ENCODE measurements around the gene SYCP2L.
"Not testable (repeated sequence)": the region's sequence is repeated elsewhere in the genome, so short reads cannot be mapped to it uniquely, and the experiment has no call there.

Gene SYCP2L

GRCh38 chr6:10886691-10887502, at the start of gene SYCP2L:
Gene SYCP2L, plus strand, starts transcription at chr6:10887052. Its CDS starts 75 bp downstream, at chr6:10887127.
- peak; percentile 40 for DNase-seq

- DNase-seq, result no peak
These were observed 49.2 kb upstream of the SYCP2L start for GRCh38 chr6:10837622-10837994.

- peak; percentile 87 for DNase-seq
These were observed 48.7 kb upstream of the SYCP2L start, which contains the start of gene MAK for GRCh38 chr6:10837995-10838793. Gene MAK, minus strand, starts transcription at chr6:10838539. Its CDS starts 7,891 bp downstream, at chr6:10830648.

DNA sequence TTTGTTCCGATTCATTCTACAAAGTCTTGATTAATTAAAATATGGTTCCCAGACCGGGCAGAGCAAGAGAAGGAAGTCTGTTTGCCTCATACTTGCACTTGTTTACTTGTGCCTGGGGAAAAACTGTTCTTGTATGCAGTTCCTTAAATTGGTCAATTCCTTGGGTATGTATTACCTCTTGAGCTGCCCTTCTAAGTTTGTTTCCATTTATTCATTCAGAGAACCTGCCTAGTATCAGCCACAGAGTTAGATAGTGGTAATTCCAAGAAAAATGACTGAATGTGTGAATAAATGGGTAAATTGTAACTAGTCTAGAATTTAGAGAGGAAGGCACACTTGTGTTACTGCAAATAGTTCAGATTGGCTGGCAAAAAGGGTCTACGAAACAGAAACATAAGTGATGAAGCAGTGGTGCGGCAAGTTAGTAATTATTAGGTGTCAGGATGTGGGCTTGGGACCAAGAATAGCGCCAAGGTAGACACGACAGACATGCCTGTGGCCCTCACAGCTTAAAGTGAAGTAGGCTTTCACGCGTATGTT, 48.0 kb upstream of the SYCP2L start:
- DNase-seq, result no peak

DNA sequence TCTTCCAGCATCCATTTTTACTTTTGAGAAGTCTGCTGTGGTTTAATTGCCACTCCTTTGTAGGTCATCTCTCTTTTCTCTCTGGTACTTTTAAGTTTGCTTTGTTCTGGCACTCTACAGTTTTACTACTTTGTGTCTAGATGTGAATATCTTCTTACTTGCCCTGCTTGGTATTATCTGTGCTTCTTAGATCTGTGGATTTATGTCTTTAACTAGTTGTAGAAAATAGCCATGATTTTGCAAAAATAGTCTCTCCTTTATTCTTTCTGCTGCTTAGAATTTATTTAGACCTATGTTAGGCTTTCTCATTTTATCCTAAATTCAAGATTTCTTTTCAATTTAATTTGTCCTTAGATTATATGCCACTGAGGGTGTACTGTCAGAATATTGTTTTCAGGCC, 43.3 kb upstream of the SYCP2L start:
- DNase-seq, result no peak

DNA sequence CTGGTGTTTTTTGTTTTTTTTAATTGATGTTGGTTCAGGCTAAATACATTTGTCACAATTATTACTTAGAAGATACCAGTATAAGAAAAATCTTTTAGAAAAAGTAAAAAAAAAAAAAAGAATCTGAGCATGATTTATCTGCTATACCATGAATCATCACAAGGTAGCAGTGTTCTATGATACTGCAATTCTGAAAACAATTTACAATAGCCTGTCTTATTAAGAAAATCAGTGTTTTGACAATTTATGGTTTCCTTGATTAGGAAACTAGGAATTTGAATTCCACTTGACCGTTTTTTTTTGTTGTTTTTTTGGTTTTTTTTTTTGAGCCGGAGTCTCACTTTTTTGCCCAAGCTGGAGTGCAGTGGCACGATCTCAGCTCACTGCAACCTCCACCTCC, 39.2 kb upstream of the SYCP2L start:
- DNase-seq, result no peak

DNA sequence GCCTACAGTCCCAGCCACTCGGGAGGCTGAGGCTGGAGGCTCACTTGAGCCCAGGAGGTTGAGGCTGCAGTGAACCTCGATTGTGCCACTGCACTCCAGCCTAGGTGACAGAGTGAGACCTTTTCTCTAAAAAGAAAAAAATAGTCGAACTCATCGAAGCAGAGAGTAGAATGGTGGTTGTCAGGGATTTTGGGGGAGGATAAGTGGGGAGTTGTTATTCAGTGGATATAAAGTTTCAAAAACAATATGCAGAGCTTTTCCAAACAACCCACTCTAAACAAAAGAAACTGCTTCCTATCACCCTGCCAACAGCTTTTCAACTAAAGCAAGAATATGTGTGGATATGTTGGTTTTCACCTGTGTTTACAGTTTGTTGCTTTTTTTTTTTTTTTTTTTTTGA, 37.0 kb upstream of the SYCP2L start:
- no peak for DNase-seq

- no peak for DNase-seq
These were observed 36.1 kb upstream of the SYCP2L start for GRCh38 chr6:10850728-10851127.

GRCh38 chr6:10852361-10852960, 34.4 kb upstream of the SYCP2L start:
- DNase-seq, result no peak

DNA sequence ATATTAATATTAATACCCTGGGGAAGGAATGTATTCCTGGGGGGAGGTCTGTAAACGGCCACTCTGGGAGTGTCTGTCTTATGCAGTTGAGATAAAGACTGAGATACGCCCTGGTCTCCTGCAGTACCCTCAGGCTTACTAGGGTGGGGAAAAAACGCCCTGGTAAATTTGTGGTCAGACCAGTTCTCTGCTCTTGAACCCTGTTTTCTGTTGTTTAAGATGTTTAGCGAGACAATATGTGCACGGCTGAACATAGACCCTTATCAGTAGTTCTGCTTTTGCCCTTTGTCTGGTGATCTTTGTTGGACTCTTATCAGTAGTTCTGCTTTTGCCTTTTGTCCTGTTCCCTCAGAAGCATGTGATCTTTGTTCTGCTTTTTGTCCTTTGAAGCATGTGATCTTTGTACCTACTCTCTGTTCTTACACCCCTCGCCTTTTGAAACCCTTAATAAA, 33.0 kb upstream of the SYCP2L start:
- DNase-seq, result not testable (repeated sequence)

DNA sequence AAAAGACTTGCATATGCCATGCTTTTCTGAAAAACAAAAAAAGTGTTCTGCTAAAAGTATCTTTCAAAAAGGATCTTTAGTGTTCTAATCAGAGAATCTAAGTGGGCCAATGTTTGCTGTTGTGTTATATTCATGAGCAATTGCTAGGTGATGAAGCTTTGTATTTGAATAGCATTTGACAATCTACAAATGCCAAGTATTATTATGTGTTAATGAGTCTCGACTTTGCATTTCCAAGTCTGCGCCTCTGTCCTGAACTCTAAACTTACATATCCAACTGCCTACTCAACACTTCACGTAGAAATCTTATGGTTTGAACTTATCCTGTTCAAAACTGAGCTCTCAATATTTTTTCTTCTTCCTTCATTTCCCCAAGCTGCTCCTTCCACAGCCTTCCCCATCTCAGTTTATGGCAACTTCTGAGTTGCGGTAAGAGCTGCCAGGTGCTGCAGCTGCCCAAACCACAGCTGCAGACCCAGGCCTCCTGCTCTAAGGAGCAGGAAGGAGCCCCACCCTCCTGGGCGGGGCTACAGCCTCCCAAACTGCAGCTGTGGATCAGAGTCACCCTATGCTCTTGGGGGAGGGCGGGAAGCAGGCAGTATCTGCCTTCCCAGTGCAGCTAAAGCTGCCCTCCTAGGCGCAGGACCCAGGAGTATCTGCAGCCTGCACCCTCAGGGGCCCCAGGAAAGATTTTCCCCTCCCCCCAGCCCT, 31.8 kb upstream of the SYCP2L start:
- no peak for DNase-seq

DNA sequence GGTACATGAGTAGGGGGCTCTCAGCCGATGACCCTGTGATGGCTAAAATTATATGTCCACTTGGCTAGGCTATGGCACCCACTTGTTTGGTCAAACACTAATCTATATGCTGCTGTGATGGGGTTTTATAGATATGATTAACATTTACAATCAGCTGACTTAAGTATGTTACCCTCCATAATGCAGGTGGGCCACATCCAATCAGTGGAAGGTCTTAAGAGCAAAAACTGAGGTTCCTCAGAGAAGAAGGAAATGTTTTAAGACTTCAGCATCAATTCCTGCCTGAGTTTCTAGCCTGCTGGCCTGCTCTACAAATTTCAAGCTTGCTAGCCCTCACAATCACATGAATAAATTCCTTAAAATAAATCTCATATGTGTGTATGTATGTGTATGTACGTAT, 29.6 kb upstream of the SYCP2L start:
- DNase-seq, result no peak

DNA sequence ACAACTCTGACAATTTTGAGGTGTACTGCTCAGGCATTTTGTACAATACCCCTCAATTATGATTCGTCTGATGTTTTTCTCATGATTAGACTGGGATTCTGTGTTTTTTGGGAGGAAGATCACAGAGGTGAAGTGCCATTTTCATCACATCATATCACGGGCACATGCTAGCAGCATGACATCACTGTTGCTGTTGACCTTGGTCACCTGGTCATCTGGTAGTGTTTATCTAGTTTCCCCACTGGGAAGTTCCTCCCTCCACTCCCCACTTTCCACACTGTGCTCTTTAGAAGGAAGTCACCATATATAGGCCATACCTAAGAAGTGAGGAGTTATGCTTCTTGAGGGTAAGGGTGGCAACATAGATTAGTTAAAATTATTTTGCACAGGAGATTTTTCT, 25.8 kb upstream of the SYCP2L start:
- DNase-seq, result no peak

- DNase-seq, result no peak
These were observed 24.5 kb upstream of the SYCP2L start for GRCh38 chr6:10862361-10862760.

GRCh38 chr6:10863031-10863430, 23.8 kb upstream of the SYCP2L start:
- DNase-seq, result not testable (repeated sequence)

GRCh38 chr6:10866709-10867108, 20.1 kb upstream of the SYCP2L start:
- DNase-seq, result not testable (repeated sequence)

DNA sequence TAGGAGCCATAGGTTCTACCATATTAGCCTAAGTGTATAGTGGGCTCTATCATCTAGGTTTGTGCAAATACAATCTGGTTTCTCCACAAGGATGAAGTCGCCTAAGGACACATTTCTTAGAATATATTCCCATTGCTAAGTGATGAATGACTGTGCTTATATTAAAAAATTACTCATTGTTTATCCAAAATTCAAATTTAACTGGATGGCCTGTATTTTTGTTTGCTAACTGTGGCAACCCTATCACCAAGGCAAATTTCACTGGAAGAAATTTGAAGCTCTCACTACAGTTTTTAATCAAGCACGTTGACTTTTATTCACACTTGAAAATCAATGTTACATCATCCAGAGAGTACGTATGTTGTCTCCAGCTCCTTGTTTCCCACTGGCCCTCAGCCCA, 18.9 kb upstream of the SYCP2L start:
- DNase-seq, result no peak

DNA sequence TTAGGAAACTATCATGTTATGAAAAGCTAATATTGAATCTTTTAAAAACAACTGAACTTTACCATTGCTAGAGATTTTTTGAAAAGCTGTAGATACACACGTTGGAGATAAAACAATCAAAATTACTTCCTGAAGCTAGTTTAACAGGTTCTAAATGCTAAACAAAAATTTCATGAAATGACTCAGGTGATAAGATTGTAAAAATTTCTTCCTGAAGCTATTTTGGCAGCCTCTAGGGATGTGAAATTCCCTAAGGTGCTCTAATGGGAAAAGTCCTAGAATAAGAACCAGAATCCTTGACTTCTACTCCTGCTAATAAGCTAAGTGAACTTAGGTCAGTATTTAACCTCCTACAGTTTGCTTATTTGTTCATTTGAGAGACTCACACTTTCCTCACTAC, 13.5 kb upstream of the SYCP2L start:
- DNase-seq, result no peak

DNA sequence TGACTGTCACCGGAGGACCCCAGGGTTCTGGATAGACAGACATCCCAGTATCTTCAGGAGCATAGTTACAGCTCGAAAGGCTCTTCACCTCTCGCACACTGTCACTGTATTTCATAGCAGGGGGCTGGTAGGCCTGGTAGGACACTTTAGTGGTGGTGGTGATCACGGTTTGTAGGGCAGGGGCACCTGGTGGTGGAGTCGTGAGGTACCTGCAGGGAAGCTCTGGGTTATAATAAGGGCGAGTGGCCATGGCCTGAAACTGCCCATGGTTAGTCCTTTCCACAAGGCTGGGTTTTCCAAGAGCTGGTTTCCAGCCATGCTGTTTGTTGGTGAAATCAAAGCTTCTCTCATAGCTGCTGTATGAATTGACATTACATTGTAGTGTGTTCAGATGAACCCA, 12.6 kb upstream of the SYCP2L start:
- DNase-seq, result no peak

DNA sequence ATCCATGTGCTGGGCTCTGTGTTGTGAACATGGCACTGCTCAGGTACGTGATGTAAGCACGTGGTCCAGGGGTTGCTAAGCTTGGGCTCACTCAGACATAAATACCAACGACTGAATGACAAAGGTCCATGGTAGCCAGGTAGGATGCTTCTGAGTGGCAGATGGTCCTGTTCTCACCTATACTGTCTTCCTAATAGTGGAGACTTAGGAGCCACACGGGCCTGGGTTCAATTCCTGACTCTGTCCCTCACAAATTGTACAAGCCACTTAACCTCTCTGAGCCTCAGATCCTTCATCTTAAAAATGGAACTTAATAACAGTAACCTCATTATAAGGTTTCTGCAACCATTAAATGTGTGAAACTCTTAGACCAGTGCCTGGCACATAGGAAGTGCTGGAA, 11.8 kb upstream of the SYCP2L start:
- DNase-seq, result no peak

DNA sequence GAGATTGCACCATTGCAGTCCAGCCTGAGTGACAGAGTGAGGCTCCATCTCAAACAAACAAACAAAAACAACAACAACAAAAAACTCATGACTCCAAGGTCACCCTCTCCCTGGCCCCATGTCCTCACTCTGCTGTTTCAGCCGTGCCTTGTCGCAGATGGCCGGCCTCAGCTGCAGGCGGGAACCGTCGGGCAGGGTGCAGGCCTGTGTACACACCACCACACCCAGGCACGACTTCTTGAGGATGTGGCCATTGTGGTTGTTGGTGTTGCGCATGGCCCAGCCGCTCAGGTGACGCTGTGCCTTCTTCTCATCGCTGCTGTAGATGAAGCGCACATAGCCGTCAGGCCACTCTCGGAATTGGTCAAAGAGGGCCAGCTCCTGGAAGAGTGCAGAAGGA, 9.8 kb upstream of the SYCP2L start:
- no peak for DNase-seq

GRCh38 chr6:10877871-10878270, 9.0 kb upstream of the SYCP2L start:
- DNase-seq, result no peak

DNA sequence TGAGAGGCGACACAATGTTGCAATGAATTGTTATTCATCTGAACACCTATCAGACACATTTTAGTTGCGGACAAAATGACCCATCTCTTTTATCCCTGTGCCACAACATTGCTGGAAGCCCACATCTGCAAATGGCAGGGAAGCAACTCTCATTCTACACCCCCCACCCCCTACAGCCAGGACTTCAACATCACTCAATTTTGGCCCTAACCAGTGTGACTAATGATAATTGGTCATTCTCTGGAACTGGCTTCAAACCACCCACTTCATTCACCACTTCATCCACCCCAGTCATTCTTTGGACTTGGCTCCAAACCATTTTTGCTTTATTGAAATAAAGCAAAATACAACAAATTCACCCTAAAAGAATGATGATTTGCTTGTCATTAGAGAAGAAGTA, 6.5 kb upstream of the SYCP2L start:
- no peak for DNase-seq

Data from NCI-H1105 (cell line).